Measurements from ENCODE around the gene TIMD4.
"Not testable (repeated sequence)": the region's sequence is repeated elsewhere in the genome, so short reads cannot be mapped to it uniquely, and the experiment has no call there.

Gene TIMD4

GRCh38 chr5:156963125-156963524 lies at the start of gene TIMD4:
Gene TIMD4 (minus strand): TSS chr5:156963226. CDS start chr5:156963198, 28 bp downstream.
- no peak for DNase-seq

- DNase-seq: no peak
Observed at GRCh38 chr5:157006262-157006661, 43.2 kb upstream of the TIMD4 start.

GRCh38 chr5:157004893-157005551 lies 42.0 kb upstream of the TIMD4 start:
- DNase-seq: no peak

- DNase-seq: no peak
Observed at GRCh38 chr5:156991714-156992113, 28.7 kb upstream of the TIMD4 start.

- DNase-seq: no peak
Observed at GRCh38 chr5:156984064-156984463, 21.0 kb upstream of the TIMD4 start.

GRCh38 chr5:156981481-156981880 lies 18.5 kb upstream of the TIMD4 start:
- DNase-seq: no peak

DNA sequence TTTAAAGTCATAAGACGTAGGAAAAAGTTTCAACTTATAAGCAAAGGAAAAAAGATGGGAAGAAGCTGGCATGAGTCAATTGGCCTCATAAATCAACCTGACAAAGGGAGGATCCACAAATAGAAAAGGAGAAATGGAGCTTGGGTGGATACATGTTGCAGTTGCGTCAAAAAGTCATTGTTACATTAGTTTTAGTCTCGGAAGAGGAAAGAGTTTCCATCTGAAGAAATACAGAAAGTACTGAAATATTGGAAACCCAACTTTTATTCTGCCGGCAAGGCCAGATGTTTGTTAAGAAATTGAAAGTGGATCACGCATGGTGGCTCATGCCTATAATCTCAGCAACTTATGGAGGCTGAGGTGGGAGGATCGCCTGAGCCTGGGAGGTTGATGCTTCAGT lies 11.3 kb upstream of the TIMD4 start:
- DNase-seq: no peak

DNA sequence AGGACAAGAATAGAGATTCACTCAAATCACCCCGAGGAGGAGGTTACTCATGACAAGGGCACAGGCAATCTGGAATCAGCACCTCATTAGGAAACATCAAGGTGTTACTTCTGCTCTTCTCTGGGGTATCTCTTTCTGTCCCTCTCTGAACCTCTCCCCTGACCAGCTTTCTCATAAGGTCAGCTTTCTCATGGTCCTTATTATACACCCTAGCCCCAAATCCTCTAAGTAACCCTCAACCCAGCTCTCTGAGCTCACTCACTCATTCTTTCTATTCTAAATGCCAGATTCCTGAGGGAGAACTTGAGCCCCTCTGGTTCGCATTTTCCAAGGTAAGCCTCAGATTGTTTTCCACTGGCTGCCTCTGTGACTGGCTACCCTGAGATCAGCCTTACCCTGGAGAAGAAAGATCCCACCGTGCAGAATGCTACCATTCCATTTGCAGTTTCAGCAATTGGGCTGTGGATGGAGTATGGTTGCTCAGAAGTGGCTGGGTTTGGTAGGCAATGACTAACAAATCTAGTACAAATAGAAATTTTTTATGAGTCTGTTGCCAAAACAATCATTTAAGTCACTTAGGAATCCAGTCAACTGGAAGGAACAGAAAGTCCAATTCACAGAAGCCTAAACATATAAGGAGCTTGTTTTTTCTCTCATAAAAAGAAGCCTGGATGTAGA lies 9.0 kb upstream of the TIMD4 start:
- DNase-seq: no peak

DNA sequence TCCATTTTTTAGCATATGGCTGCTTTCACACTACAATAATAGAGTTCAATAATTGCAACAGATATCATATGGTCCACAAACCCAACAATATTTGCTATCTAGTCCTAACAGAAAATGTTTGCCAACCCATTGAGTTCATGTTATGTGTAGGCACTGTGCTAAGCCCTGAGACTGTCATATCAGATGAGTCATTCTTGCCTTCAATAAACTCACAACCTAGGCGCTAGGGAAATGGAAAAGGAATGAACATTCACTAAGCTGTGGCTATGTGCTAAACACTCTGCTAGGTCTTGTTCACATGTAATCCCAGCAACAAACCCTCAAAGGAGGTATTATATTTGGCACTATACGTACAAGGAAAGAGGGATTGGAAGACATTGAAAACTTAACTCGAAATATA lies 8.4 kb upstream of the TIMD4 start:
- no peak for DNase-seq

DNA sequence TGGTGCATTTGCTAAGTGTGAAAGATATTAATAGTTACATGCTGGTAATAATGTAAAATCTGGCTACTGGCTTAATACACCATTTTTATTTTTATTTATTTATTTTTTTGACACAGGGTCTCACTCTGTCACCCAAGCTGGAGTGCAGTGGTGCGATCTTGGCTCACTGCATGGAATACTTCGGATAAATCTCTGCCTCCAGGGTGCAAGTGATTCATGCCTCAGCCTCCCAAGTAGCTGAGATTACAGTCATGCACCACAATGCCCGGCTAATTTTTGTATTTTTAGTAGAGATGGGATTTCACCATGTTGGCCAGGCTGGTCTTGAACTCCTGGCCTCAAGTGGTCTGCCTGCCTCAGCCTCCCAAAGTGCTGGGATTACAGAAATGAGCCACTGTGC lies 4.4 kb upstream of the TIMD4 start:
- not testable (repeated sequence) for DNase-seq

DNA sequence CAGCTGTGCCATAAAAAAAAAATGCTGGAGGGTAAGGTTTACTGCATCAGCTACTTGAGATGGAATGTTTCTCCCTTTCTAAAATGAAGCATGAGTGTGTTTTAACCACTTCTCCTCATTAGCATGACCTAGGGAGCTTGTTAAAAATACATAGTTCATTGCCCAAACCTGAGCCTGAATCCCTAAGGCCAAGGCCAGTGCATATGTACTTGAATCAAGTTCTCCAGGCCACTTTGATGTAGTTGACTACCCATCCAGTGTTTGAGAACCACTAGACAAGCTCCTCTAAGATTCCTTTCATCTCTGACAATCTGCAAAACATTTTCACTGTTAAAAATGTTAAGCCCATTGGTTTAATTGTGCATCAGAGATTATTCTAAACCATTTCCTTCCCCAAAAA lies 6.7 kb downstream of the TIMD4 start:
- DNase-seq: no peak

- DNase-seq: no peak
Observed at GRCh38 chr5:156951359-156951758, 11.7 kb downstream of the TIMD4 start.

GRCh38 chr5:156950716-156951115 lies 12.3 kb downstream of the TIMD4 start:
- no peak for DNase-seq

- DNase-seq: no peak
Observed at GRCh38 chr5:156949424-156949823, 13.6 kb downstream of the TIMD4 start.

DNA sequence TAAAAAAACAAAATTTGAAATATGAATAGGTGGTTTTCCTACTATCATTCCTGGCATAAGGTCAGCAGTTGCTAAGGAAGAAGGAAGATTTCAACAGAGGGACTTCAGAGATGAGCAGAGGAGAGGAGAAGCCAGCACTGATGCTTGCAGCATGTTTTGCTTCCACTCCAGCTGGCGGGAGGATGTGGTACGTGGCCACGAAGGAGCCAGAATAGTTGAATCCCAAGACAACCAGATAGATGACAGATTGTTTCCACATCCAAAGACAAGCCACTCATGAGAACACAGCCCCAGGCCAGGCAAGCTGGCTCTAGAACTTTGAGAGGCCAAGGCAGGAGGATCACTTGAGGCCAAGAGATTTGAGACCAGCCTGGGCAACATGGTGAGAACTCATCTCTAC lies 15.1 kb downstream of the TIMD4 start:
- no peak for DNase-seq

DNA sequence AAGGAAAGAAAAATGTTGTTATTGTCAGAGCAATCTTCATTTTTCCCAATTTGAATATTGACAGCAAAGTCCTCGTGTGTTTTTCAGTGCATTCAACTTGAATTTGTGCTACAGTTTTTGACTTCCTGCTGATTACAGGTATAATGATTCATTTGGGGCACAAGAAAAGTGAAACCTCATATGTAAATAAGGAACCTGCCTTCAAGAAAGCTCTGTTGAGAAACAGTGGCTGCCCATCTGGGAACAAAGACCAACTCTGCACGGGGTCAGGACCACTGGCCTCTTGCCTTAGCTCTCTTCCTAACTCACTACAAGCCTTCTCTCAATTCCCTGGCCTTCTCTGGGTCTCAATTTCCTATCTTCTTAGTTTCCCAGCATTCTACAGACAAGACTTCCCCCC lies 21.0 kb downstream of the TIMD4 start:
- DNase-seq: no peak

- DNase-seq: not testable (repeated sequence)
Observed at GRCh38 chr5:156940462-156940861, 22.6 kb downstream of the TIMD4 start.

GRCh38 chr5:156936972-156937371 lies 26.1 kb downstream of the TIMD4 start:
- no peak for DNase-seq

- no peak for DNase-seq
Observed at GRCh38 chr5:156934450-156935211, 28.4 kb downstream of the TIMD4 start.

- no peak for DNase-seq
Observed at GRCh38 chr5:156929366-156929948, 33.6 kb downstream of the TIMD4 start.

DNA sequence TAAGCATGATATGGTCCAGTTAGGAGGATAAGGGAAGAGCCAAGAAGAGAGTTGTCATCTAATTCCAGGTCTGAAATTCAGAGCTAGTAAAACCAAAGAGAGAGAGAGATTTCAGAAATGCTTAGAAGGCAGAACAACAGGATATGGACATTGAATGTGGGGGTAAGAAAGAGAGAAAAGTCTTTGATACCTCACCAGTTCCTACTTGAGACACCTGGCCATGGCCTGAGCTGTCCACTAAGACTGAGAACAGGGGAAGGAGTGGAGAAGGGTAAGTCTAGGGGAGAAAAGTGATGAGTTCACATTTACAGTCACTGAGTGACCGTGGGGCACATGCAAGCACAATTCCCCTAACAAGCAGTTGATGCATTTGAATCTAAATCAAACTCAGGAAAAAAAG lies 35.5 kb downstream of the TIMD4 start:
- no peak for DNase-seq

- DNase-seq: not testable (repeated sequence)
Observed at GRCh38 chr5:156925767-156926166, 37.3 kb downstream of the TIMD4 start.

DNA sequence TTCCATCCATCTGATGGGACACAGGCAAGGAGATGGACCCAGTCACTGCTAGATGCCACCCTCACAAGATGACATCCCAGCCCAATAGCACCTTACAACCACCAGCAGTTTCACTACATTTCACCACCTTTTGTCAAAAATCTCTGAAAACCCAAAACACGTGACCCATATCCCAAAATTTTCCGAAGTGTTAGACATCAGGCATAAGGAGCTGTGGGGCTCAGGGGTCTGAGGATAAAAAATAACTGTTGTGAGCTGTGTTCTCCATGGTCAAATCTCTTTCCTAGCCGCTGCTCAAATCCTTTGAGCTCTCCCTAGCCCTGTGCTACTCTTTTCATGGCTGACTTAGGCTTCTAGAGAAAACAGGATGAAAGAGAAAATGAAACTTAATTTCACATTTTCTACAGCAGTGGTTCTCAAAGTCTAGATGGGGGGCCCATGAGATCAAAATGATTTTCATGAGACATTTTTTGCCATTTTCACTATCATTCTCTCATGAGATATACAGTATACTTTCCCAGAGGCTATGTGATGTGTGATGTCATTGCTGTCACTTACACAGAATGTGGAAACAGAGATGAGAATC lies 40.7 kb downstream of the TIMD4 start:
- no peak for DNase-seq

All from SHP77 (cell line).